Measurements from ENCODE around the gene STOML1. TPM values are rescaled to one million over a fixed set of nuclear protein-coding genes. Genes with fewer than 3 reads are reported as not detected.

Gene STOML1
- polyA plus RNA-seq, 2 of the 4 experiments (the other 2 are of a cell fraction): 4.3 to 4.9 TPM

- peaks cover 12% of the 10 kb centered on the region for H3K4me1 ChIP-seq
- CTCF ChIA-PET: interaction anchor here (0.6 to 2.3 kb wide), 4 partner anchors 9 to 13 kb away, joined by 4 to 10 read pairs (median 4); no protein-coding TSS in a partner anchor
- ATAC-seq: no peak
- DNase-seq (ENCODE audit: low read depth in 1 of 2, low spot score in 1 of 2): no peak
- 78% methylated on average over 6 of the region's 6 CpGs for WGBS (ENCODE audit: missing lambda C conversion rate)
- no peak overlapping the region for H3K4me3 ChIP-seq
- no peak overlapping the region for H3K27ac ChIP-seq
- no peaks in the 10 kb centered on the region for H3K9me3 ChIP-seq
- FAIRE-seq: no peak
- H3K4me2 ChIP-seq: no peak overlapping the region
- POLR2A ChIA-PET: no interaction called here
- no peak for TF ChIP-seq E2F6 (IDR thresholded peaks at IDR 0.05; ENCODE audit: borderline replicate concordance, low read depth)
- no peak for TF ChIP-seq USF2 (IDR thresholded peaks at IDR 0.05)
- no peak for TF ChIP-seq CHD2 (IDR thresholded peaks at IDR 0.05; ENCODE audit: low read length, partially characterized antibody)
- no peak for TF ChIP-seq ELK1 (IDR thresholded peaks at IDR 0.05; ENCODE audit: low read depth, low read length)
- TF ChIP-seq POLR2A (IDR thresholded peaks at IDR 0.05; ENCODE audit: low read length): no peak
- no peak for TF ChIP-seq JUN (IDR thresholded peaks at IDR 0.05)
- no peak for TF ChIP-seq PHF8 (IDR thresholded peaks at IDR 0.05; ENCODE audit: borderline replicate concordance, low read depth)
- no peak for TF ChIP-seq FOSL2 (IDR thresholded peaks at IDR 0.05)
- no peak for TF ChIP-seq FOSL2 (CRISPR knock-in tag; IDR thresholded peaks at IDR 0.05)
- TF ChIP-seq RNF2 (IDR thresholded peaks at IDR 0.05; ENCODE audit: borderline replicate concordance, low read depth): no peak
- no peak for TF ChIP-seq ZFP36 (IDR thresholded peaks at IDR 0.05; ENCODE audit: borderline replicate concordance, partially characterized antibody)
- no peak for TF ChIP-seq NPAS2 (CRISPR knock-in tag; IDR thresholded peaks at IDR 0.05; ENCODE audit: borderline replicate concordance)
- no peak for TF ChIP-seq BCL3 (IDR thresholded peaks at IDR 0.05)
- TF ChIP-seq RARB (CRISPR knock-in tag; IDR thresholded peaks at IDR 0.05): no peak
Observed at GRCh38 chr15:73959801-73960200, 32.3 kb downstream of the STOML1 start.

- CTCF ChIA-PET: interaction anchor here (0.6 to 3.6 kb wide), 4 partner anchors 8 to 24 kb away, joined by 4 to 18 read pairs (median 4); no protein-coding TSS in a partner anchor
- no peak for TF ChIP-seq RAD21 (conservative IDR thresholded peaks at IDR 0.05 in 1 of 2, IDR thresholded peaks at IDR 0.05 in 1 of 2)
- TF ChIP-seq ESRRA (IDR thresholded peaks at IDR 0.05; ENCODE audit: borderline replicate concordance, low read length): no peak
- no peak for TF ChIP-seq ZSCAN20 (CRISPR knock-in tag; IDR thresholded peaks at IDR 0.05)
- TF ChIP-seq EHMT2 (IDR thresholded peaks at IDR 0.05; ENCODE audit: low read depth): no peak
- no peak for TF ChIP-seq FOSB (CRISPR knock-in tag; IDR thresholded peaks at IDR 0.05)
- TF ChIP-seq NR3C1 (IDR thresholded peaks at IDR 0.05): no peak
- TF ChIP-seq CBX2 (IDR thresholded peaks at IDR 0.05; ENCODE audit: borderline replicate concordance, low read depth): no peak
- TF ChIP-seq CBX8 (IDR thresholded peaks at IDR 0.05): no peak
- no peak for TF ChIP-seq HMGXB4 (CRISPR knock-in tag; IDR thresholded peaks at IDR 0.05; ENCODE audit: borderline replicate concordance)
- TF ChIP-seq NPAS2 (CRISPR knock-in tag; IDR thresholded peaks at IDR 0.05; ENCODE audit: borderline replicate concordance): no peak
- TF ChIP-seq SREBF2 (IDR thresholded peaks at IDR 0.05): no peak
- no peak for TF ChIP-seq ELK1 (IDR thresholded peaks at IDR 0.05; ENCODE audit: low read depth, low read length)
- TF ChIP-seq EP300 (IDR thresholded peaks at IDR 0.05): no peak
- no peak for TF ChIP-seq HOXB5 (CRISPR knock-in tag; IDR thresholded peaks at IDR 0.05)
- TF ChIP-seq CEBPB (IDR thresholded peaks at IDR 0.05): no peak
- ATAC-seq (no peak), FAIRE-seq (no peak), DNase-seq (ENCODE audit: low read depth in 1 of 2, low spot score in 1 of 2) (no peak)
- Histone ChIP-seq H3K4me1 (peaks cover 12% of the 10 kb centered on the region), H3K9me3 (no peaks in the 10 kb centered on the region), H3K27ac (no peak overlapping the region), H3K4me2 (no peak overlapping the region), H3K4me3 (no peak overlapping the region)
- WGBS (ENCODE audit: missing lambda C conversion rate): 63% methylated on average over 8 of the region's 8 CpGs
- POLR2A ChIA-PET: no interaction called here
Observed at GRCh38 chr15:73959012-73959581, 33.0 kb downstream of the STOML1 start.
